GM18517 (cell line): ENCODE measurements around the gene PRDM15.
A peak's percentile ranks its signal among the peaks of the same experiment; 100 is the strongest.

Source experiments
- ATAC-seq: cut with Tn5 transposase; IDR thresholded peaks from one replicate; pipeline ENCODE4 v1.9.1; 2021; ENCODE audit warnings: mild to moderate bottlenecking, moderate library complexity; ENCODE audit not compliant: unreplicated experiment

The PRDM15 gene

GRCh38 chr21:41888749-41889376, 9.7 kb upstream of the PRDM15 start:
- no peak for ATAC-seq

DNA sequence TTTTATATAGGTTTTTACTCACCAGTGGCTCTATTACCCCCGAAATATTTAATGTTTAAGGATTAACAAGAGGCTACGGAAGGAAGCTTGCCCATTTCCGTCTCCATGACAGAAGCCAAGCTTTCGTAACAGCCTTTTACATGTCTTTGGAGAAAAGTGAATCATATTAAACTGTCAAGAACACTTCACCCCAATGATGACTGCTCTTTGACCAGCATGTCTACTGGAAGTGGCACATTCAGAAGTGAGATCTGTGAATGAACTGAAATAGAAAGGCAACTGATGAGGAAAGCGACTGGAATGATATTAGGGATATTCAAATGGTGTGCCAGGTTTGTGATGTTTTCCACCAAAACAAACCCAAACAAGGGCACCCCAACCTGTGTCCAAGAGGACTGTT, 8.5 kb upstream of the PRDM15 start:
- ATAC-seq: no peak

- ATAC-seq: no peak
Measured at GRCh38 chr21:41886328-41886727, 7.2 kb upstream of the PRDM15 start.

DNA sequence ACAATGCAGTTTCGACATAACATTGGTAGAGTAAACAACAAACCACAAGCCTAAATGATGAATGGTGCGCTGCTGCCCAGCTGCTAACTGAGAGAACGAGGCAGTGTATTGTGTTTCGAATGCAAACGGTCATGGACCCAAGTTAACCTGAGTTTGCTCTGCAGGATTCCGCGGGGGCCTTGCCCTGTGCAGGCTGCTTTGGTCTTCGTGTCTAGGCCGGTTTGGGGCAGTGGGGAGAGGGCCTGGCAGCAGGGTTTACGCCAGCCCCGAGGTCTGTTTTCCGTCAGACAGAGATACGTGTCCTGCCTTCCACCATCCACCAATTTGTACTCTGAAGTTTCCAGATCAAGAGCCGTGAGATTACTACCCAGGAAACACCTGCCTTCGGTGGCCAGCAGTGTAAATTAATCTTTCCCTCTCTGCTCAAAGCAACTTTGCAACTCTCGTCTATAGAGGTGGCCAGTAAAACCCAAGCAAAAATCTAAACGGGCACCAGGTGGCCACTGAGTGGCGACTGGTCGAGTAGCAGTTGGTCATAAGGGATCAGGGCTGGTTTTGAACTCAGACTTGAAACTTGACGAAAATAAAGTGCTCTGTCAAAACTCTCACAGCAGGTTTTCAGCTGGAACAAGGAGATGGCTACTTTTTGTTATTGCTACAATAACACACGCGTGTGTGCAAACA, 6.3 kb upstream of the PRDM15 start:
- no peak for ATAC-seq

- ATAC-seq: no peak
Measured at GRCh38 chr21:41884501-41885030, 5.4 kb upstream of the PRDM15 start.

GRCh38 chr21:41883582-41883981, 4.4 kb upstream of the PRDM15 start:
- no peak for ATAC-seq

DNA sequence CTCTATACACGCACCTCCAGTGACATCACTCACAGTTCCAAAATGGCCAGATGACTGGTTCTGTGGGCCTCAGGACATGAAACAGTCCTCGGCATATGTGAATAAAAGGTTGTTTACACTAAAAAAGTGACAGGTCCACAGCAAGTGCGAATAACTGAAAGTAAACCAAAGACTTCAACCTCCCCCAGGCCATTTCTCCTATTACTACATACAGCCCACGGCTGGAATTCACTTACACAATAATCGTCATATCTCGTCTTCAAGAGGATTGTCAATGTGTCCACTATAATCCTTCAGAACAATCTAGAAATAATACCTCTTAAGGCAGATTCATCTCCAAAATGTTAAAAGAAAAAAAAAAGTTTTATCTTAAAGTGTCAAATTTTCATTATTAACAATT, 1.9 kb upstream of the PRDM15 start:
- ATAC-seq: no peak

- ATAC-seq: no peak
Measured at GRCh38 chr21:41880153-41880552, 1.0 kb upstream of the PRDM15 start.

- peak; percentile 67 for ATAC-seq
Measured at GRCh38 chr21:41878831-41879189, 334 bp downstream of the PRDM15 start.

DNA sequence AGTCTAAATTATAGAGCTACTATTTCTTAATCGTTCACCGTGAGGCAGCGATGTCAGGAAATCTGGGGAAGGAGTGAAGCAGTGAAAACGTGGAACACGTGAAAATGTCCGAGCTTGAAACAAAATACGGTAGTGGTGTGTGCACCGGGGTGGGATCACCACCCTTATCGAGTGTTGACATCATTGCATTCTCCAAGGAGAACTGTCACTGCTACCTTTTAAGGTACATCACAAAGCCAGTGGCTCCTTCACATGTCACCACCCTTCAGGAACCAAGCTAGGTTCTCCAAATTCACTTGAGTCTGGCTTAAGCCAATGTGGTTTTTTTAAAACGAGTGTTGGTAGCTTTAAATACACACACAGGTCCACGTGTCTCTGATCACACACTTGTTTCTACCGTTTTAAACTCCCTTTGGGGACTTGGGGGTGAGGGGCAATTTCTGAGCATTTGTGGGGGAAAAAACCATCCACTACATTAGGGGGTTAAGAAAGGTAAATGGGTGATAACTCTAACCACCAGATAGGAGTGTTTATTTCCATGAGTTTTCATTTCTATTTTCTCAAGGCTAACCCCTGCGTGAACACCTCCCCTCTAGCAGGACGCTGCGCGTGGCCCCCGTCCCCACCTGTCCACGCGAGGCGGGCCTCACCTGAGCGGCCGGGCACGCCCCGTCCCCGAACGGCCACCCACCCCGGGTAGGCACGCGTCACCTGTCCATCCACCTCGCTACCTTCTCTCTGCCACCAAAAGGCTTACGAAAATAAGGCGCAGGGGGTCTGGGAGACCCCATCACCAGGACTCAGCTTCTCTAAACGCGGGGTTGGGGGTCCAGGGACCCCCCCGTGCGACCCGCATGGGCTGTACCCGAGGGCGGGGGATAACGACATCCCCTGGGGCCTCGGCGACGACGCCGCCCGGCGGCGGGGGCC, 978 bp downstream of the PRDM15 start:
- peak; percentile 27 for ATAC-seq

DNA sequence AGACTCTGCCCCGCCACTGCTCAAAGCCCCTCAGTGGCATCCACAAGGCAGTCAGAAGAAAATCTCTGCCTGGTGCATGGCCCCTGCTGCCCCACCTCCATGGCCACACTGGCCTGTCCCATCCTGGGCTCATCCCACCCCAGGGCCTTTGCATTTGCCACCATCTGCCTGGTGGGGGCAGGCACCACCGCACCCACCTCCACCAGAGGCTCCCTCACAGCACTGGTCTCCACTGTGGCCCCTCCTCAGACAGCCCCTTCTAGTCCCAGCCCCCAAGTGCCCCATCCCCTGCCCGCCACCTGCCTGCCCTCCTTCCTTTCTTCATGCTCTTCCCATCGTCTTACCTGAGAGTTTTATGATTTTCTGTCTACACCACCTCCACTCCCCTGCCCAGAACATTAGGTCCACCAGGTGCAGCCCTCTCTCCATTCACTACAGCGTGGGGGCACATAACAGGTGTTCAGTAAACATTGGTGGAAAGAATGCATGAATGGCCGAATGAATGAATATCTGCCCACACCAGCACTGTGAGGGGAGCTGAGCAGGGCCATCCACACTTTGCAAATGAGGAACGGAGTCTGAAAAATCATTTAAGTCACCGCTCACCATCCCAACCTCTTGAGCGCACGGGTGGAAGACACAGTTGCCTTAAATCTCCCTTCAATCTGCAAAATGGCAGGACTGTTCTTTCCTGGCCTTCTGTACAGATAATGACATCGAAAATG, 2.1 kb downstream of the PRDM15 start:
- ATAC-seq: no peak

DNA sequence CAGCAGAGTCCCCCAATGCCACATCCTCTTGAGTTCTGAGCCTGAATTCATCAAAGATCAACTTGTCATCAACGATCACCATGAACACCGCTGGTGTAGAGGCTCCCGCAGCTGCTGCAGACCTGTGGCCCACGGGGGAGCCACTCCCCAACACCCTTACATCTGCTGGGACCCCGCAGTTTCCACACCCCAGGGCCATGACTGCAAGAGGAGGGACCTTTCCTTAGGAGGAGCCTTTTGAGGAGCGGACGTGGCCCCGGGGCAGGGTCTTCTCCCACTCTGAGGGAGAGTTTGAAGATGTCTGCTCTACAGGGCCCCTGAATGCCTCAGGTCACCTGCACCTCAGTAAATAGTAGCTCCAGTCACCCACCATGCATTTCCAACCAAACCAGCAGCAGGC, 2.7 kb downstream of the PRDM15 start:
- no peak for ATAC-seq

GRCh38 chr21:41875086-41875485, 4.1 kb downstream of the PRDM15 start:
- ATAC-seq: no peak

DNA sequence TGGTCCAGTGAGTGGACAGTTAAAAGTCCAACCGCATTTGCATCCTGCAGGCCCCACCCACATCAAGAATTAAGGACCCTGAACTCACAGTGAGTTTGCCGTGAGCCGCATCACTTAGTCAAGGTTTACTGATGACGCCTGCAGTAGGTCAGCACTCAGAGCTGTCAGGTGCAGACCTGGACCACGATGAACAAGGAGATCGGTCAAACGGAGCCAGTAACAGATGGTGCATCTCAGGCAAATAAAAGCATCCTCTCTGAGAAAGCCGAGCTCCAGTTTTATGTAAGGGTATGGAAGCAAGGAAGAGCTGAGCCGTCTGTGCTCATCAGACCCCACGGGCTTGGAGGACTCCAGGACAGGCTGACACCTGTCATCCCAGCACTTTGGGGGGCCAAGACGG, 4.5 kb downstream of the PRDM15 start:
- no peak for ATAC-seq

DNA sequence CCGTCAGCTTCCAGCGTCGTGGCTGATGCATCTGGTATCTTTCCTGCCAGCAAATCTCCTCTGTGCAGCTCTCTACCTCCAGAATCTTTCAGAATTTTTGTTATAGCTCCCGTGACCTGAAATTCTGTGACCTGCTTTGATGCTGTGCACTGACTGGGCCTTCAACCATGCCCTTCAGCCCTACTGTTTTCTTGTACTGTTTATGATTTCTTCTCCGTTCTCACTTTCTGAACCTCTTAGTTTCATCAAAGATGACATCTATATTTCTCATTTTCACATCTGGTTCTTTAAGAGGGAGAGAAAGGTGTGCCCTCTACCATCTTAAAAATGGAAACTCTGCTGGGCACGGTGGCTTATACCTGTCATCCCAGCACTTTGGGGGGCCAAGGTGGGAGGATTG, 5.7 kb downstream of the PRDM15 start:
- no peak for ATAC-seq

DNA sequence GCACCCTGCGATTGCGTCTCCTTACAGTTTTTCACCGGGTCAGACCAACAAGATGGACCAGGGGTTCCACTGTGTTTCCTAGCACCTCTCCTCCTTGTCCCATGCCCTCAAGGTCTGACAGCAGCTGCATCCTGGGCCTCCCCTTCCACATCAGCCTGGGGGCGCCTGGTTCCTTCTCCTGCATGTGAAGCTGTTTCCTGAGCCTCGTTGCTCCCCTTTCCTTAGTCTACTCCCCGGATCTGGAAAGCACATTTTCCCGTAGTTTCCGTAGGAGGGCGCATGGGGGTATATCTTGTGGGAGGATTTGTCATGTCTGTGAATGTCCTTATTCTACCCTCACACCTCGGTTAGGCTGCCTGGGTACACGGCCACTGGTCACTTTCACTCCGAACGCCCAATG, 6.1 kb downstream of the PRDM15 start:
- ATAC-seq: no peak

DNA sequence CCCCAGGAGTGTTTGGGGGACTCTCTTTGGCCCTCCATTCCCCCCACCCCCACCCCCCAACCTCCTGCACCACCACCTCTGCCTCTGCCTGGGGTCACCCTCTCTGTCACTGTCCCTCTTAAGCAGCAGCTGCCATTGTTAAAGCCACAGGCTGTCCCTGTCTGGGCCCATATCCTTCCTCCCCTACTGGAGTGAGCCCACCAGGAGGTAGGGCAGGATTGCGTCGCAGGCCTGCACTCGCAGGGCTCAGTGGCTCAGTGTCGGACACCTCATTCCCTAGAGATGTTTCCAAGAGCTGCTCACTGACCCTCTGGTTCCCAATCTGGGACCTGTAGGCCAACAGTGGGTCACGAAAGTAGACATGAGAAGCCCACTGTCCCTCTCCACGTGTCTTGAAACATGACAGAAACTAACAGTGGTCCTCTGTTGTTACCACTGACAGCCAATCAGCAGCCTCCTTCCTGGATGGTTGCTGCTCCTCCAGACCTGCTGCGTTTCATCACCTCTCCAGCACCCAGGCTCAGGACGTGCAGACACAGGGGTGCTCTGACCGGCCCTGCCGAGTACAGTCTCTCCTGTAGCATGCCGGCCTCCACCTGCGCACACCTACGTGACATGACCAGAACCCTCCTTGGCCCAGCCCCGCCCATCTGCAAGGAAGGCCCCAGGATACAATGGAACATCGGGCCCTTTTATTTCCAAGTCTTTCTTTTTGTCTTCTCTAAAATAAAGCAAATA, 7.7 kb downstream of the PRDM15 start:
- no peak for ATAC-seq

- ATAC-seq: no peak
Measured at GRCh38 chr21:41869771-41870170, 9.4 kb downstream of the PRDM15 start.

DNA sequence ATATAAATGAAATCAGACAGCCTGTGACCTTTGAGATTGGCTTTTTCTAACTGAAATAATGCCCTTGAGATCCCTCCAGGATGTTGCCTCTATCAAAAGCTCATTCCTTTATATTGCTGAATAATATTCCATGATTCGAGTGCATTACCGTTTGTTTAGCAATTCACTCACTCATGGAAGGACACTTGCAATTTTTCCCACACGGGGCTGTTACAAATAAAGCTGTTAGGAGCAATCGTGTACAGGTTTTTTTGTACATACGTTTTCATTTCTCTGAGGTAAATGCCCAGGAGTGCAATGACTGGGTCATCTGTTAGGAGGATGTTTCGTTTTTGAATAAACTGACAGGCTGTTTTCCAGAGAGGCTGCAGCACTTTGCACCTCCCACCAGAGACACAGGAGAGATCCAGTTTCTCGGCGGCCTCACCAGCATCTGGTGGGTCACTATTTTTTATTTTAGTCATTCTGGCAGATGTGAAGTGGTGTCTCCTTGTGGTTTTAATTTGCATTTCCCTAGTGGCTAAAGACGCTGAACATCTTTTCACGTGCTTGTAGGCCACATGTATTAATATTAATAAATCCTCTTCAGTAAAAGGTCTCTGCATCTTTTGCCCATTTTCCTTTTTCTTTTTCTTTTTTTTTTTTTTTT, 11.0 kb downstream of the PRDM15 start:
- peak; percentile 60 for ATAC-seq

DNA sequence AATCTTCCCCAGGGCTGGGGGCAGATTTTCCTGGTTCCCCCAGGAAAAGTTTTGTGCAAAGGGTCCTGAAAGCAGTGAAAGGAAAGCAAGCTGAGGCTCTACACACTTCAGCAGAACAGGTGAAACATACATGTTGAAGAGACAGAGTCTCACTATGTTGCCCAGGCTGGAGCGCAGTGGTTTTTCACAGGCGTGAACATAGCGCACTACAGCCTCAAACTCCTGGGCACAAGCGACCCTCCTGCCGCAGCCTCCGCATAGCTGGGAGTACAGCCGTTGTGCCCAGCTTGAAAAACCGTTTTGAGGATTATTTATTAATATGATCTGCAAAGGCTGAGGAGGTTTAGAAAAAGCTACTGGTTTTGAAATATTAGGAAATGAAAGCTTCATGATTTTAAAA, 11.8 kb downstream of the PRDM15 start:
- ATAC-seq: no peak
